NCI-H146 treated with DMSO at 0.1 percent for 48 hours (cell line): ENCODE data around the gene ZNF324.
"Not testable (repeated sequence)": the region's sequence is repeated elsewhere in the genome, so short reads cannot be mapped to it uniquely, and the experiment has no call there.

Experiments
- DNase-seq: peaks from one replicate; lab custom pipeline; 2025; ENCODE audit not compliant: unreplicated experiment; lab: John Stamatoyannopoulos, UW

Gene ZNF324

GRCh38 chr19:58470837-58471543 is 4.1 kb downstream of the ZNF324 start:
- DNase-seq = not testable (repeated sequence)

- no peak for DNase-seq
Measured at GRCh38 chr19:58471736-58472135, 4.9 kb downstream of the ZNF324 start.

GRCh38 chr19:58473775-58474174 is 6.9 kb downstream of the ZNF324 start:
- DNase-seq = no peak

DNA sequence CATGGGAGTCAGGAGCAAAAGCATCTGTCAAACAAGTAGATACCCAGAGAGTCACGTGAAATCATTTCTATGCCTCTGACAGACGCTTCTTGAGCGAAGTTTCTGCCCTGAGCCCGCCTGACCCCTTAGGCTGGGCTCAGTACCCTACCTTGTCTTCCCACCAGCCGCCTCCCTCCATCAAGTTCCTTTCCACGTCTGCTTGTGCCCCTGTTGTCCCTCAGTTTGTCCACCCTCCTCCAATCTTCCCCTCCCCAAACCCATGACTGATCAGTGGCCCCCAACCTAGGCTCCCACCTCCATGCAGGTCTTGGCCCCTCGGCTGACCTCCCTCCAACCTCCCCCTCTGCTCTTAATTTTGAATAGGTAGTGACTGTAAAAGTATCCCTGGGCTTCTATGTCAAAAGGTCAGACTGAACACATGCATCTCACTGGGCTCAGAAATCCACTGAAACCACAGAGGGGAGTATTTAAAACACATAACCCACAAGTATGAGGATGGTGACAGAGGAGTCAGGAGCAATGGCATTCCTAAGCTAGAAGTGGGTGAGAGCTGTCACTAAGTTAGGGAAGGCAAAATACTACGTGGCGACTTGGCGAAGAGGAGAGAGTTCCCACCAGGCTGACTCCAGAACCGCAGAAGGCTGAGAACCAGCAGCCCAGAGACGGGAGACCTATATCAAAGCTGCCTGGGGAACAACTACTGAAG is 7.6 kb downstream of the ZNF324 start:
- no peak for DNase-seq

GRCh38 chr19:58474997-58475713 is 8.3 kb downstream of the ZNF324 start:
- no peak for DNase-seq

GRCh38 chr19:58475714-58476497 is 9.0 kb downstream of the ZNF324 start, which contains the start of gene ZNF446:
TSS of gene ZNF446 (plus strand) at chr19:58476352. CDS start at chr19:58477219, 867 bp downstream.
- DNase-seq = peak; percentile 95

DNA sequence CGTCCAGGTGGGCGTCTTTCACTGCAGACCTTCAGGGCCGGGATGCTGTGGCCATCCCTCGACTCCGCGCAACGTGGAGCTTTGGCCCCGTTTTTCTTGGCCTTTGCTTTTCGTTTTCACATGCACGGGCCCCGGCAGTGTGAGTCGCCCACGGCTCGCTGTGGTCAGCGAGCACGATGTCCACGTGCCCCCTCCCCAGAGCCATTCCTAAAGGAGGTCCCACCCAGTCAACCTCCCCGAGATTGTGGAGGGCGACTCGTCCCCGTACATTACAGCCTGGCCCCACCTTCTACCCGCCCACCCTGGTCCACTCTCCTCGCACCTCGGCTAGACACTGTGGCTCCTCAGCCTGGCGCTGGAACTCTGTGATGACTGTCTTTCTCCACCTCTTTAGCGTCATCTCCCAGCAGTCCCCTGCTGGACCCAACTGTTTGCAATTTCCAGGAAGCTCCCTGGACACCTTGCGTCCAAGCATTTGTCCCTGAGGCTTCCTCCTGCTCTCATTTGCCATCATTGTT is 9.7 kb downstream of the ZNF324 start:
- DNase-seq = peak; percentile 37

- DNase-seq = no peak
Measured at GRCh38 chr19:58477130-58477529, 10.2 kb downstream of the ZNF324 start.

DNA sequence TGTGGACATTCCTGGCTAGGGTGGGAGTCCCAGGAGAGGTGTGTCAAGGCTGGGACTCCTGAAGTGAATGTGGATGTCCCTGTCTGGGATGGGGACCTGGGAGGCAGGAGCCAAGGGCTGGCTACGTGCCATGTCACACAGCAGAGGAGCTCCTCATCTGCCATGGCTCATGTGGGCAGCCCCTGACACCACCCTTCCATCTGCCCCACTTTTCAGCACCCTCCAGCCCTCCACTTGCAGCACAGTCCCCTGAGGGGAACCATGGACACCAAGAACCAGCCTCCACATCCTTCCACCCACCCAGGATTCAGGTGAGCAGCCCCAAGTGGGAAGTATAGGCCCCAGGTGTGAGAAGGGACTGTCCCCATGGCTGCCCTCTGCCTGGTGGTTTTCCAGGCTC is 11.0 kb downstream of the ZNF324 start:
- no peak for DNase-seq

- no peak for DNase-seq
Measured at GRCh38 chr19:58479303-58479702, 12.4 kb downstream of the ZNF324 start.

DNA sequence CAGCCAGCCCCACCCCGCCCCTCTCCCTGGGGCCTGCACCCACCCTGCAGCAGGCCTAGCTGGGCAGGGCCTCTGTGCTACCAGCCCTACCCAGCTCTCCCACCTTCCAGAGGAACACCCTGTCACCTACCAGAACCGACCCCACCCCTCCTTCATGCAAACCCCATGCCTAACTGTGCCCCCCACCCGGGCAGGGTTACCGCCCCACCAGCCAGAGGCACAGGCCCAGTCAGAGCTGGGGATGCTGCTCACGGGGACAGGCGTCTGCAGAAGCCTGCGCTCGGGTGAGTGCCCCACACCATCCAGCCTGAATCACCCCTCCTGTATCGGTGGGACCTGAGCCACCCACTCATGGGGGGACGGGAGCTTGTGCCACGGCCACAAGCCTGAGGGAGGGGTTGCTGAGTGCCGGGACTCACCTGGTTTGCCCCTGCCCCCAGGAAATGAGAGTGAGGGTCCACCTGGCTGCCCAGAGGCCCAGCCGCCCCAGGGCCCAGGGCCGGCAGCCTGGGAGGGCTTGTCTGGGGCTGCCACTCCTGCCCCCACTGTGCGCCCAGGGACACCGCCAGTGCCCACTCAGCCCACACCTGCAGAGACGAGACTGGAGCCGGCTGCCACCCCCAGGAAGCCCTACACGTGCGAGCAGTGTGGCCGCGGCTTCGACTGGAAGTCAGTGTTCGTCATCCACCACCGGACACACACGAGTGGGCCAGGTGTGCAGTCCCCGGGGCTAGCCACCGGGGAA is 13.0 kb downstream of the ZNF324 start:
- no peak for DNase-seq

DNA sequence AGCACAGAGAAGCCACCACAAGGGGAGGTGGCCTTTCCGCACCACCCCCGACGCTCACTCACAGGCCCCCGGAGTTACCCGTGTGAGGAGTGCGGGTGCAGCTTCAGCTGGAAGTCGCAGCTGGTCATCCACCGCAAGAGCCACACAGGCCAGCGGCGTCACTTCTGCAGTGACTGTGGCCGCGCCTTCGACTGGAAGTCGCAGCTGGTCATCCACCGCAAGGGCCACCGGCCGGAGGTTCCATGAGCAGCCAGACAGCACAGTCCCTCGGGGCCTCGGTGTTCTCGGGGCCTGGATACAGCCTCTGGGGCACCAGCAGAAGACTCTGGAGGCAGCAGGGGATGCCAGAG is 13.6 kb downstream of the ZNF324 start:
- no peak for DNase-seq

DNA sequence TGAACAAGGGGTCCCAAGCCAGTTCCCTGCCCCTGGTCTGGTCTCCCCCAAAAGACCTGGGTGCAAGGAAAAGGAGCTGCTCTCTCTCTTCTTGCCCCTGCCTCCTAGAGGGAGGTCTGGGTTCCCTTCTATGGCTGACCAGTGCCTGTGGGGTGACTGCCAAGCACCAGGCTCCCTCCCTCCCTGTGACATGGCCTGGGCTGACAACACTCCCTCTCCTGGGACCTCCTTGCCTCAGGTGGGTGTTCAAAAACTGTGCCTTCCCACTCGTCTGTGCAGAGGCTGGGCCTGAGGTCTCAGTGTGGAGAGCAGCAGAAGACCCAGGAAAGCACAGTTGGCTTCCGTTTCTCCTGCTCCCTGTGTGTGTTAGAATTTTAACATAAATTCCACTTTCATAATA is 14.0 kb downstream of the ZNF324 start:
- DNase-seq = no peak

GRCh38 chr19:58482372-58482771 is 15.5 kb downstream of the ZNF324 start:
- no peak for DNase-seq

DNA sequence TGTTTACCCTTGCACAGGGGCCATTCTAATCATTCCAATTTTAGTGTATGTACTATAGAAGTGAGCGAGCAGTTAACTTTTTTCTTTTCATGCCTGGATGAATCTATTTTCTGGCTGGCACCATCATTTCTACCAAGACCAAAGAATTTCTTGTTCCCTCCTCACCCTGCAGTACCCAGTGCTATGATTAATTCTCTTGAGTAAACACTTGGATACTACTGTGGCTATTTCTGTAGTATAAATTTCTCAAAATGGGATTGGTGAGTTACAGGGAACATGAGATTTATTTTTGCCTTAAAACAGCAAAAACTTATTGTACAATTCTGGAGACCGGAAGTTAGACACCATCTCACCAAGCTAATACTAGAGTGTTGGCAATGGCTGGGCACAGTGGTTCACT is 16.9 kb downstream of the ZNF324 start:
- DNase-seq = no peak

DNA sequence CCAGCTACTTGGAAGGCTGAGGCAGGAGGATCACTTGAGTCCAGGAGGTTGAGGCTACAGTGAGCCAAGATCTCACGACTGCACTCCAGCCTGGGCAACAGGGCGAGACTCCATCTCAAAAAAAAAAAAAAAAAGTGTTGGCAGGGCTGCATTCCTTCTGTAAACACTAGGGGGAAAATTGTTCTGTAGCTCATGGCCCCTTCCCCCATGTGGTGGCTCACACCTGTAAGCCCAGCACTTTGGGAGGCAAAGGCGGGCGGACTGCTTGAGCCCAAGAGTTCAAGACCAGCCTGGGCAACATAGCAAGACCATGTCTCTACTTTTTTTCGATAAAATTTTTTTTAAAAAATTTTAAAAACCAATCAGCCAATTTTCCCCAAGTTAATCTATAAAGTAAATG is 17.5 kb downstream of the ZNF324 start:
- DNase-seq = not testable (repeated sequence)

DNA sequence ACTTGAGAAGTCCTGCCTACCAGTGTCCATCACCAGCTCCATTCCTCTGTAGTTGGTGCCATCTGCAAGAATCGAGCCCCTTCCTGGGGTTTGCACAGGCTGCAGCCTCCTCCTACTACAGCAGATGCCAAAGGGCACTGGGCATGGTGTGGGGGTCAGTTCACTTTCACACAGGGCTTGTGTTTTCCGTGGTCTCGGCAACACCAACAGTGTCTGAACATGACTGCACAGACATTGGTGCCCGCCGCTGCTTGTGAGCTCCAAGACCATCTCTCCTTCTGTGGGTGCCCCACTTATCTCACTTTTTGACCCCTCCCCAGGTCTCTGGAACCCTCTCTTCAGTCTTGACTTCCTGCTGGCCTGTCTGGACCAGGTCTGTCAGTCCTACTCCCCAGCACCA is 24.5 kb downstream of the ZNF324 start:
- DNase-seq = no peak

DNA sequence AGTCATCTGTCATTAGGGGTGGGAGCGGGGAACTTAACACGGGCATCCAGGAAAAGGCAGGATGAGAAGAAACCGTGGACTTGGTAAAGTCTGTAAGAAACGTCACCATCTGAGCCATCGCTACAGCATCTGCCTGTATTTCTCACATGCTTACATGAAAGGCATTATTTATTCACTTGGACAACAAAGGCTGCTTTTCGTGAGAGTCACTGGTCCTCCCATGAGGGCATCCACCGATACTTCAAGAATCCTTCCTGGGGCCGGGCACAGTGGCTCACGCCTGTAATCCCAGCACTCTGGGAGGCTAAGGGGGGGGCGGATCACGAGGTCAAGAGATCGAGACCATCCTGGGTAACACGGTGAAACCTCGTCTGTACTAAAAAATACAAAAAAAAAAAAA is 25.4 kb downstream of the ZNF324 start:
- DNase-seq = no peak

DNA sequence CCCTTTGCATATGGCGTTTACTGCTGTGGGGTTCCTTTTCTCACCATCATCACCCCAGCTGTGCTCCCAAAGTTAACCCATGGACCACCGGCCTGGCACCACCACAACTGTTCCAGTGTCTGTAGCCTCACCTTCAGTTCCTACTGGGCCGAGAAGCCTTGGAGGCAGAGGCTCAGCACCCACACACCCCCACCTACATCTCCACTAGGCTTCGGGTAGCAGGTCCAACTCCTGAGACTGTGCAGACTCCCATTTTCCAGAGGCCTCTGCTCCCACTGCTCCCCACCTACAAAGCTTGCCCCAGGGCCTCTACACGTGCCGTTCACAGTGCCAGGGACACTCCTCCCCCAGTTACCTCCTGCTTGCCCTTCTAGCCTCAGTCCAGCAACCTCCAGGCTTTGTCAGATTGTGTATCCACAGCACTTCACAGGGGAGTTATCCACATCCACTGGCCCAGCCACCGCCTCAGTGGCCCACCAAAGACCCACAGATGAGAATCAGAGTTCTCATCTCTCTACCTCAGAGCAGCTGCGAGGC is 30.8 kb downstream of the ZNF324 start:
- no peak for DNase-seq
